ENCODE data around the gene CST4.
"Not testable (repeated sequence)": the region's sequence is repeated elsewhere in the genome, so short reads cannot be mapped to it uniquely, and the experiment has no call there.

The CST4 gene

GRCh38 chr20:23690581-23690980 is 1.7 kb upstream of the CST4 start:
- no peak for DNase-seq (ENCODE audit: low read depth, low spot score)
- H3K9me3 ChIP-seq (ENCODE audit: low read depth, low read length): no peaks in the 10 kb centered on the region
- H3K36me3 ChIP-seq (ENCODE audit: insufficient read depth, low read length): no peaks in the 10 kb centered on the region
- no peak overlapping the region for H3K9ac ChIP-seq (ENCODE audit: insufficient read length)
- no peak overlapping the region for H3K27ac ChIP-seq
- TF ChIP-seq POLR2AphosphoS5 (IDR thresholded peaks at IDR 0.05; ENCODE audit: borderline replicate concordance, low read depth, low read length) (no peak), FOXP2 (optimal IDR thresholded peaks at IDR 0.05; ENCODE audit: control extremely low read depth, extremely low read length, insufficient read depth) (no peak), EZH2 (IDR thresholded peaks at IDR 0.05) (no peak)
- H3K4me3 ChIP-seq: no peak overlapping the region

DNA sequence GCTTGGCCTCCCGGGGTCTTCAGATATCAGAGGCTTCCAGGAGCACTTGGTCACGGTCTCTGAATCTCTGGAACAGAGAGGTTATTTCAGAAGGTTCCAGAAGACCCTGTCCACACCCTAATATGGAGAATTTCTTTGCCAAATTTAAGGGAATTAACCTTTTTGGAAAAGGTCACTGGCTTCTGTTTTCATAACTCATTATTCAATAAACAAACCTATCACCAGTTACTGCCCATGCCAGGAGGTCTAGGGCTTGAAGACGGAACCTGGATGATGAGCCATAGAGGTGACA is 507 bp upstream of the CST4 start:
- H3K9me3 ChIP-seq (ENCODE audit: low read depth, low read length): no peaks in the 10 kb centered on the region

GRCh38 chr20:23687986-23688385 is 852 bp downstream of the CST4 start:
- H3K27ac ChIP-seq: no peak overlapping the region

More for the DNA sequence above, 507 bp upstream of the CST4 start:
- no peak overlapping the region for H3K4me3 ChIP-seq
- no peaks in the 10 kb centered on the region for H3K36me3 ChIP-seq (ENCODE audit: insufficient read depth, low read length)
- no peak overlapping the region for H3K9ac ChIP-seq (ENCODE audit: insufficient read length)
- no peak for DNase-seq (ENCODE audit: low read depth, low spot score)
- no peak overlapping the region for H3K27ac ChIP-seq
- TF ChIP-seq EZH2 (IDR thresholded peaks at IDR 0.05) (no peak), FOXP2 (optimal IDR thresholded peaks at IDR 0.05; ENCODE audit: control extremely low read depth, extremely low read length, insufficient read depth) (no peak), POLR2AphosphoS5 (IDR thresholded peaks at IDR 0.05; ENCODE audit: borderline replicate concordance, low read depth, low read length) (no peak)

GRCh38 chr20:23686046-23686750 is 2.6 kb downstream of the CST4 start:
- TF ChIP-seq FOXP2 (optimal IDR thresholded peaks at IDR 0.05; ENCODE audit: control extremely low read depth, extremely low read length, insufficient read depth) (no peak), EZH2 (IDR thresholded peaks at IDR 0.05) (no peak), POLR2AphosphoS5 (IDR thresholded peaks at IDR 0.05; ENCODE audit: borderline replicate concordance, low read depth, low read length) (no peak)
- Histone ChIP-seq H3K9ac (ENCODE audit: insufficient read length) (no peak overlapping the region), H3K9me3 (ENCODE audit: low read depth, low read length) (no peaks in the 10 kb centered on the region), H3K4me3 (no peak overlapping the region), H3K36me3 (ENCODE audit: insufficient read depth, low read length) (no peaks in the 10 kb centered on the region), H3K27ac (no peak overlapping the region)
- DNase-seq (ENCODE audit: low read depth, low spot score): no peak

More at GRCh38 chr20:23687986-23688385, 852 bp downstream of the CST4 start:
- Histone ChIP-seq H3K9ac (ENCODE audit: insufficient read length) (no peak overlapping the region), H3K9me3 (ENCODE audit: low read depth, low read length) (no peaks in the 10 kb centered on the region), H3K36me3 (ENCODE audit: insufficient read depth, low read length) (no peaks in the 10 kb centered on the region), H3K4me3 (no peak overlapping the region)
- TF ChIP-seq FOXP2 (optimal IDR thresholded peaks at IDR 0.05; ENCODE audit: control extremely low read depth, extremely low read length, insufficient read depth) (no peak), POLR2AphosphoS5 (IDR thresholded peaks at IDR 0.05; ENCODE audit: borderline replicate concordance, low read depth, low read length) (no peak), EZH2 (IDR thresholded peaks at IDR 0.05) (no peak)
- DNase-seq (ENCODE audit: low read depth, low spot score): no peak

DNA sequence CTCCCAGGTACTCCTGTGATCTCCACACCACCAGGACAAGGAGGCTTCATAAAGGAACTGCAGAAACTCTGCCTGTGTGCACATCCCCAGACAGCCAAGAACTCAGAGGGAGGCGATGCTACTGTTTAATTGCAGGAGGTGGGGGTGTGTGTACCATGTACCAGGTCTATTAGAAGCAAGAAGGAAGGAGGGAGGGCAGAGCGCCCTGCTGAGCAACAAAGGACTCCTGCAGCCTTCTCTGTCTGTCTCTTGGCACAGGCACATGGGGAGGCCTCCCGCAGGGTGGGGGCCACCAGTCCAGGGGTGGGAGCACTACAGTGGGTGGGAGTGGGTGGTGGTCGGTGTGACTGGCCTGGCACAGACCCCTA is 3.3 kb downstream of the CST4 start:
- not testable (repeated sequence) for H3K36me3 ChIP-seq (ENCODE audit: insufficient read depth, low read length); H3K27ac ChIP-seq; H3K9me3 ChIP-seq (ENCODE audit: low read depth, low read length); H3K9ac ChIP-seq (ENCODE audit: insufficient read length); H3K4me3 ChIP-seq; DNase-seq (ENCODE audit: low read depth, low spot score)

DNA sequence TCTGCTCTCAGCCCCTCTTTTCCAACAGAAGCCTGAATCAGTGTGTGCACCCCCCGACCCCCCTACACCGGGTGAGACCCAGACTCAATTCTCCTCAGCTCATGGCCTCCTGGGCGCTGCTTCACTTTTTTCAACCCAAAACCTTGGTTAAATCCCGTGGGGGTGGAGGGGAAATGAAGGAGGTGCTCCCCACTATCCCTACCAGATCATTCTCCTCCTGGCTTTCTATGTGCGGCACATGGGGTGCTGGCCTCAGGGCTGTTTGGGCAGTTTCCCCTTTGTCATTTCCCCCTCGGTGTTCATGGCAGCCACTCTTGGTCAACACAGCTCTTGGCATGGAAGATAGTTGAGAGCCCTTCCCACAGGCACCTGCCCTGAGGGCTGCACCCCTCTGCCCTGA is 4.6 kb downstream of the CST4 start:
- DNase-seq (ENCODE audit: low read depth, low spot score): no peak
- TF ChIP-seq FOXP2 (optimal IDR thresholded peaks at IDR 0.05; ENCODE audit: control extremely low read depth, extremely low read length, insufficient read depth): no peak
- TF ChIP-seq POLR2AphosphoS5 (IDR thresholded peaks at IDR 0.05; ENCODE audit: borderline replicate concordance, low read depth, low read length): no peak
- no peak for TF ChIP-seq EZH2 (IDR thresholded peaks at IDR 0.05)
- Histone ChIP-seq H3K9me3 (ENCODE audit: low read depth, low read length) (no peaks in the 10 kb centered on the region), H3K36me3 (ENCODE audit: insufficient read depth, low read length) (no peaks in the 10 kb centered on the region), H3K27ac (no peak overlapping the region), H3K4me3 (no peak overlapping the region), H3K9ac (ENCODE audit: insufficient read length) (no peak overlapping the region)

DNA sequence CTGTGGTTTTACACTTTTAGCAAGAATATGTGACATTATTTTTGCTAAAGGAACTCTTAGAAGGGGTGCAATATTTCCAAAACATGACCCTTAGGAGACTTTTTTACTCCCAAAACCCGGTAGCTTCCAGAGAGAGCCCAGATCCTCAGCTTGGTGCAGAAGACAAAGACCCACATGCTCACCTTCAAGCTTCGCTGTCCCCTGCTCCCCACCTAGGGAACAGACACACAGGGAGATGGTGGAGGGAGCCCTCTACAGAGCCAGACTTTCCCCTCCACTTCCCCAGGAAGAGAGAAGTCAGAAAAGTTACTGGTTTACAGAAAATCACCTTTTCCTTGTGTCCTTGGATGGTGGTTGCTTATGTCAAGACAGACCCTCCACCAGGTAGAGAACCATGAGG is 5.0 kb downstream of the CST4 start:
- Histone ChIP-seq H3K9ac (ENCODE audit: insufficient read length) (no peak overlapping the region), H3K27ac (no peak overlapping the region), H3K36me3 (ENCODE audit: insufficient read depth, low read length) (no peaks in the 10 kb centered on the region), H3K9me3 (ENCODE audit: low read depth, low read length) (no peaks in the 10 kb centered on the region), H3K4me3 (no peak overlapping the region)
- no peak for DNase-seq (ENCODE audit: low read depth, low spot score)
- TF ChIP-seq EZH2 (IDR thresholded peaks at IDR 0.05) (no peak), POLR2AphosphoS5 (IDR thresholded peaks at IDR 0.05; ENCODE audit: borderline replicate concordance, low read depth, low read length) (no peak), FOXP2 (optimal IDR thresholded peaks at IDR 0.05; ENCODE audit: control extremely low read depth, extremely low read length, insufficient read depth) (no peak)

DNA sequence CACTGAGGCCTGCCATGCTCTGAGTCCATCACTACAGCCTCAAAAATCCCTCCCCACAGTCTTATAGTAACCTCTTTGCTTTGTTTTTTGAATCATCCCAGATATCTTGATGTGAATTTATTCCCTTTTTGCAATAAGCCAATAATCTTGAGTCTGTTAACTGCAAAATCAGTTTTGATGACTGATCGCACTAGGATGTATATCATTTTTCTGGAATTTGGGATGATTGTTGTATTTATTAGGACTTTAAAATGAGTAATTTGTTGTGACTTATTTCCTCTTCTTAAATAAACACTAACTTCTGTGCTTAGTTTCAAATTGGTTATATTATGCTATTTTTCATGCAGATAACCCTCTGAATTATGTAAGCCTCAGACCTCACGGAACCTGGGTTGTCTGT is 5.6 kb downstream of the CST4 start:
- Histone ChIP-seq H3K9me3 (ENCODE audit: low read depth, low read length) (no peaks in the 10 kb centered on the region), H3K4me3 (no peak overlapping the region), H3K27ac (no peak overlapping the region), H3K9ac (ENCODE audit: insufficient read length) (no peak overlapping the region), H3K36me3 (ENCODE audit: insufficient read depth, low read length) (no peaks in the 10 kb centered on the region)
- no peak for TF ChIP-seq FOXP2 (optimal IDR thresholded peaks at IDR 0.05; ENCODE audit: control extremely low read depth, extremely low read length, insufficient read depth)
- TF ChIP-seq EZH2 (IDR thresholded peaks at IDR 0.05): no peak
- TF ChIP-seq POLR2AphosphoS5 (IDR thresholded peaks at IDR 0.05; ENCODE audit: borderline replicate concordance, low read depth, low read length): no peak
- no peak for DNase-seq (ENCODE audit: low read depth, low spot score)

- no peaks in the 10 kb centered on the region for H3K36me3 ChIP-seq (ENCODE audit: insufficient read depth, low read length)
- TF ChIP-seq POLR2AphosphoS5 (IDR thresholded peaks at IDR 0.05; ENCODE audit: borderline replicate concordance, low read depth, low read length) (no peak), FOXP2 (optimal IDR thresholded peaks at IDR 0.05; ENCODE audit: control extremely low read depth, extremely low read length, insufficient read depth) (no peak), EZH2 (IDR thresholded peaks at IDR 0.05) (no peak)
Observed at GRCh38 chr20:23680146-23680545, 8.7 kb downstream of the CST4 start.

More at GRCh38 chr20:23680146-23680545, 8.7 kb downstream of the CST4 start:
- Histone ChIP-seq H3K9me3 (ENCODE audit: low read depth, low read length) (no peaks in the 10 kb centered on the region), H3K27ac (no peak overlapping the region), H3K4me3 (no peak overlapping the region), H3K9ac (ENCODE audit: insufficient read length) (no peak overlapping the region)
- DNase-seq (ENCODE audit: low read depth, low spot score): no peak

Data from SK-N-MC (cell line).